Kidney capillary endothelial cell (primary cell): ENCODE data around the gene SSR1.
"Not testable (repeated sequence)": the region's sequence is repeated elsewhere in the genome, so short reads cannot be mapped to it uniquely, and the experiment has no call there.

Experiments
- DNase-seq: peaks from one replicate; pipeline ENCODE4 v3.0.0-alpha.2; 2018; ENCODE audit warnings: low spot score

Gene SSR1

GRCh38 chr6:7317538-7317937 lies 4.5 kb upstream of the SSR1 start:
- no peak for DNase-seq

- DNase-seq, result no peak
Observed at GRCh38 chr6:7316658-7317533, 3.9 kb upstream of the SSR1 start.

GRCh38 chr6:7315948-7316365 lies 3.0 kb upstream of the SSR1 start:
- DNase-seq, result no peak

- not testable (repeated sequence) for DNase-seq
Observed at GRCh38 chr6:7315087-7315947, 2.3 kb upstream of the SSR1 start.

GRCh38 chr6:7314414-7314813 lies 1.4 kb upstream of the SSR1 start:
- no peak for DNase-seq

GRCh38 chr6:7313505-7314165 lies 636 bp upstream of the SSR1 start:
- DNase-seq, result no peak

- DNase-seq, result peak; percentile 31
Observed at GRCh38 chr6:7311917-7312615, 933 bp downstream of the SSR1 start.

- DNase-seq, result no peak
Observed at GRCh38 chr6:7311176-7311575, 1.8 kb downstream of the SSR1 start.

GRCh38 chr6:7309050-7309449 lies 3.9 kb downstream of the SSR1 start:
- no peak for DNase-seq

- DNase-seq, result no peak
Observed at GRCh38 chr6:7307533-7307932, 5.5 kb downstream of the SSR1 start.

- DNase-seq, result no peak
Observed at GRCh38 chr6:7304821-7305220, 8.2 kb downstream of the SSR1 start.

- DNase-seq, result no peak
Observed at GRCh38 chr6:7301702-7302101, 11.3 kb downstream of the SSR1 start.

- no peak for DNase-seq
Observed at GRCh38 chr6:7300926-7301325, 12.1 kb downstream of the SSR1 start.

GRCh38 chr6:7298113-7298512 lies 14.9 kb downstream of the SSR1 start:
- no peak for DNase-seq

- no peak for DNase-seq
Observed at GRCh38 chr6:7296602-7297001, 16.4 kb downstream of the SSR1 start.

- no peak for DNase-seq
Observed at GRCh38 chr6:7295916-7296315, 17.1 kb downstream of the SSR1 start.

GRCh38 chr6:7292596-7293255 lies 20.3 kb downstream of the SSR1 start:
- DNase-seq, result no peak

- DNase-seq, result no peak
Observed at GRCh38 chr6:7290079-7290478, 22.9 kb downstream of the SSR1 start.

GRCh38 chr6:7285416-7285815 lies 27.6 kb downstream of the SSR1 start:
- DNase-seq, result no peak

GRCh38 chr6:7283676-7284075 lies 29.3 kb downstream of the SSR1 start:
- DNase-seq, result no peak
